HEK293T (cell line): ENCODE results near the gene TNFRSF8.
"Not testable (repeated sequence)": the region's sequence is repeated elsewhere in the genome, so short reads cannot be mapped to it uniquely, and the experiment has no call there.

Experiments used
- CTCF ChIA-PET: fragments of 350-600 bp; formaldehyde crosslinking; extraction: SDS; loops from one replicate; lab custom pipeline; 2021; ENCODE audit warnings: antibody characterized with exemption, inconsistent platforms; lab: Yijun Ruan, JAX
- POLR2A ChIA-PET: fragments of 350-600 bp; formaldehyde crosslinking; extraction: SDS; loops from one replicate; lab custom pipeline; 2020; ENCODE audit warnings: antibody characterized with exemption, inconsistent platforms; lab: Yijun Ruan, JAX
- DNase-seq: peaks from one replicate; pipeline ENCODE4 v3.0.0; 2012; ENCODE audit warnings: mixed read lengths; ENCODE audit errors: extremely low spot score
- ARNT ChIP-seq: fragments of 450-650 bp; IDR thresholded peaks from 2 replicates; pipeline ENCODE4 v1.6.1; 2017; ENCODE audit warnings: mild to moderate bottlenecking
- BHLHE40 ChIP-seq: fragments of 450-650 bp; IDR thresholded peaks from 2 replicates; pipeline ENCODE4 v1.6.1; 2016; ENCODE audit warnings: mild to moderate bottlenecking, moderate library complexity, borderline replicate concordance
- CTBP1 ChIP-seq: fragments of 450-650 bp; IDR thresholded peaks from 2 replicates; pipeline ENCODE4 v1.6.1; 2016; ENCODE audit warnings: borderline replicate concordance
- ELF4 ChIP-seq: fragments of 450-650 bp; IDR thresholded peaks from 2 replicates; pipeline ENCODE4 v1.6.1; 2017; ENCODE audit warnings: antibody characterized with exemption
- FOXA1 ChIP-seq: fragments of 450-650 bp; IDR thresholded peaks from 2 replicates; pipeline ENCODE4 v1.6.1; 2016; ENCODE audit warnings: mild to moderate bottlenecking
- FOXK2 ChIP-seq: fragments of 450-650 bp; IDR thresholded peaks from 2 replicates; pipeline ENCODE4 v1.6.1; 2016; ENCODE audit warnings: mild to moderate bottlenecking
- FOXM1 ChIP-seq: fragments of 450-650 bp; IDR thresholded peaks from 2 replicates; pipeline ENCODE4 v1.6.1; 2017; ENCODE audit warnings: mild to moderate bottlenecking, borderline replicate concordance
- HDGF ChIP-seq: fragments of 450-650 bp; IDR thresholded peaks from 2 replicates; pipeline ENCODE4 v1.6.1; 2017; ENCODE audit warnings: antibody characterized with exemption, borderline replicate concordance
- L3MBTL2 ChIP-seq: fragments of 450-650 bp; conservative IDR thresholded peaks from 2 replicates; pipeline ENCODE4 v1.6.1; 2016; ENCODE audit warnings: mild to moderate bottlenecking
- LEF1 ChIP-seq: fragments of 450-650 bp; IDR thresholded peaks from 2 replicates; pipeline ENCODE4 v1.6.1; 2017; ENCODE audit warnings: mild to moderate bottlenecking, borderline replicate concordance
- NFRKB ChIP-seq: fragments of 450-650 bp; IDR thresholded peaks from 2 replicates; pipeline ENCODE4 v1.6.1; 2016; ENCODE audit warnings: mild to moderate bottlenecking, moderate library complexity
- PKNOX1 ChIP-seq: fragments of 450-650 bp; IDR thresholded peaks from 2 replicates; pipeline ENCODE4 v1.6.1; 2016
- SP1 ChIP-seq: fragments of 450-650 bp; IDR thresholded peaks from 2 replicates; pipeline ENCODE4 v1.6.1; 2017
- SUZ12 ChIP-seq: fragments of 450-650 bp; IDR thresholded peaks from 2 replicates; pipeline ENCODE4 v1.6.1; 2016; ENCODE audit warnings: mild to moderate bottlenecking
- TARDBP ChIP-seq: fragments of 450-650 bp; IDR thresholded peaks from 2 replicates; pipeline ENCODE4 v1.6.1; 2016
- ZNF384 ChIP-seq: fragments of 450-650 bp; IDR thresholded peaks from 2 replicates; pipeline ENCODE4 v1.6.1; 2016

Gene TNFRSF8

GRCh38 chr1:12037486-12038355 lies 25.4 kb upstream of the TNFRSF8 start:
- CTCF ChIA-PET, result no interaction called here
- POLR2A ChIA-PET, result interaction anchor here (1.8 kb wide), 1 partner anchor 58 kb away, joined by 6 read pairs; the partner anchor contains the start of gene MFN2
- no peak for TF ChIP-seq PKNOX1
- TF ChIP-seq FOXA1, result no peak
- TF ChIP-seq CTBP1, result no peak
- no peak for TF ChIP-seq SUZ12
- no peak for TF ChIP-seq FOXM1
- no peak for TF ChIP-seq TARDBP
- TF ChIP-seq NFRKB, result no peak
- no peak for TF ChIP-seq ARNT
- DNase-seq, result no peak

GRCh38 chr1:12038356-12039163 lies 24.5 kb upstream of the TNFRSF8 start:
- ChIA-PET POLR2A (interaction anchor here (1.1 to 1.5 kb wide), 3 partner anchors 20 to 128 kb away, joined by 4 to 7 read pairs (median 5); partner anchors contain the start of gene MIIP), CTCF (no interaction called here)
- DNase-seq, result no peak
- TF ChIP-seq BHLHE40 (no peak), FOXK2 (no peak), FOXA1 (no peak), PKNOX1 (no peak), FOXM1 (no peak), ARNT (no peak), L3MBTL2 (no peak), SP1 (no peak), CTBP1 (no peak), HDGF (no peak), LEF1 (no peak)

GRCh38 chr1:12039164-12039525 lies 24.0 kb upstream of the TNFRSF8 start:
- ChIA-PET CTCF (interaction anchor here (0.7 kb wide), 2 partner anchors 9 to 72 kb away, joined by 3 read pairs; no protein-coding TSS in a partner anchor), POLR2A (interaction anchor here (1.1 to 1.5 kb wide), 3 partner anchors 20 to 129 kb away, joined by 4 to 7 read pairs (median 5); partner anchors contain the start of gene MIIP)

GRCh38 chr1:12039824-12040456 lies 23.2 kb upstream of the TNFRSF8 start:
- not testable (repeated sequence) for DNase-seq
- ChIA-PET POLR2A (interaction anchor here (1.5 kb wide), 1 partner anchor 59 kb away, joined by 5 read pairs; no protein-coding TSS in a partner anchor), CTCF (interaction anchor here (0.7 kb wide), 2 partner anchors 10 to 72 kb away, joined by 3 read pairs; no protein-coding TSS in a partner anchor)

More at GRCh38 chr1:12039164-12039525, 24.0 kb upstream of the TNFRSF8 start:
- DNase-seq, result no peak
- TF ChIP-seq SP1 (no peak), ARNT (no peak)

GRCh38 chr1:12040457-12041051 lies 22.5 kb upstream of the TNFRSF8 start:
- CTCF ChIA-PET, result no interaction called here
- POLR2A ChIA-PET, result no interaction called here
- TF ChIP-seq FOXM1 (no peak), ZNF384 (no peak), FOXK2 (no peak), FOXA1 (no peak), PKNOX1 (no peak), HDGF (no peak), TARDBP (no peak), ARNT (no peak), SUZ12 (no peak), L3MBTL2 (no peak), LEF1 (no peak), ELF4 (no peak)
- DNase-seq, result no peak

- POLR2A ChIA-PET, result interaction anchor here (1.9 kb wide), 1 partner anchor 136 kb away, joined by 4 read pairs; no protein-coding TSS in a partner anchor
- CTCF ChIA-PET, DNase-seq: not testable (repeated sequence)
Measured at GRCh38 chr1:12044187-12044877, 18.8 kb upstream of the TNFRSF8 start.
